Smooth muscle cell of the coronary artery (primary cell): ENCODE measurements around the gene OLFM1. TPM values are rescaled to one million over a fixed set of nuclear protein-coding genes. Genes with fewer than 3 reads are reported as not detected.

Experiments
- total RNA-seq: library from RNA; depleted of rRNA; stranded (reverse); fragments of >200 nt; gene quantifications from 2 replicates; pipeline ENCODE4 v1.2.3, GENCODE V29; 2014; ENCODE audit warnings: low replicate concordance

Gene OLFM1
- 0.15 and 4.2 TPM in 2 replicates for total RNA-seq

GRCh38 chr9:135087489-135087792 is at the start of gene OLFM1:
OLFM1 (plus strand) TSS chr9:135087668; CDS start chr9:135087990, 322 bp downstream.

Other genes with a start within 250 kb of the OLFM1 start
- gene FCN2, start 206.9 kb upstream of the OLFM1 start, total RNA-seq, result not detected in 2 replicates
- not detected in 2 replicates for gene FCN1, start 169.8 kb upstream of the OLFM1 start, total RNA-seq